ENCODE results near the gene KRT8.

- TF ChIP-seq CTCF (conservative IDR thresholded peaks at IDR 0.05) (no peak), ZFX (IDR thresholded peaks at IDR 0.05) (no peak)
Measured at GRCh38 chr12:52917800-52918199, 12.9 kb upstream of the KRT8 start.
